ENCODE data around the gene SPOUT1.

- TF ChIP-seq CTCF (conservative IDR thresholded peaks at IDR 0.05), result no peak
- TF ChIP-seq ZFX (IDR thresholded peaks at IDR 0.05), result no peak
Observed at GRCh38 chr9:128836509-128837145, 7.0 kb upstream of the SPOUT1 start.
